Measurements from ENCODE around the gene UBE2K.

Gene UBE2K

GRCh38 chr4:39820186-39820585 is 122.2 kb downstream of the UBE2K start:
- DNase-seq (ENCODE audit: insufficient read length, low spot score), result no peak
- TF ChIP-seq POLR2A (IDR thresholded peaks at IDR 0.05; ENCODE audit: low read depth, low read length), result no peak
- no peak for FAIRE-seq

GRCh38 chr4:39821951-39822350 is 124.0 kb downstream of the UBE2K start:
- DNase-seq (ENCODE audit: insufficient read length, low spot score), result no peak
- TF ChIP-seq POLR2A (IDR thresholded peaks at IDR 0.05; ENCODE audit: low read depth, low read length), result no peak
- FAIRE-seq, result no peak

GRCh38 chr4:39822662-39823061 is 124.7 kb downstream of the UBE2K start:
- TF ChIP-seq POLR2A (IDR thresholded peaks at IDR 0.05; ENCODE audit: low read depth, low read length), result no peak
- FAIRE-seq, result no peak
- no peak for DNase-seq (ENCODE audit: insufficient read length, low spot score)

- no peak for FAIRE-seq
- no peak for DNase-seq (ENCODE audit: insufficient read length, low spot score)
- TF ChIP-seq POLR2A (IDR thresholded peaks at IDR 0.05; ENCODE audit: low read depth, low read length), result no peak
Observed at GRCh38 chr4:39823191-39823590, 125.3 kb downstream of the UBE2K start.

GRCh38 chr4:39825090-39825489 is 127.2 kb downstream of the UBE2K start:
- DNase-seq (ENCODE audit: insufficient read length, low spot score) (no peak), FAIRE-seq (no peak)
- TF ChIP-seq POLR2A (IDR thresholded peaks at IDR 0.05; ENCODE audit: low read depth, low read length), result no peak

GRCh38 chr4:39825741-39826231 is 127.8 kb downstream of the UBE2K start:
- TF ChIP-seq POLR2A (IDR thresholded peaks at IDR 0.05; ENCODE audit: low read depth, low read length), result no peak
- DNase-seq (ENCODE audit: insufficient read length, low spot score), result no peak
- FAIRE-seq, result peak; percentile 6
